ENCODE measurements around the gene STMN3. TPM values are rescaled to one million over a fixed set of nuclear protein-coding genes. Genes with fewer than 3 reads are reported as not detected.
A peak's percentile ranks its signal among the peaks of the same experiment; 100 is the strongest.
"Not testable (repeated sequence)": the region's sequence is repeated elsewhere in the genome, so short reads cannot be mapped to it uniquely, and the experiment has no call there.

STMN3 gene
- polyA plus RNA-seq, 12 donors = 8.8 to 48.5 (median 11.5) TPM; not detected in 1

DNA sequence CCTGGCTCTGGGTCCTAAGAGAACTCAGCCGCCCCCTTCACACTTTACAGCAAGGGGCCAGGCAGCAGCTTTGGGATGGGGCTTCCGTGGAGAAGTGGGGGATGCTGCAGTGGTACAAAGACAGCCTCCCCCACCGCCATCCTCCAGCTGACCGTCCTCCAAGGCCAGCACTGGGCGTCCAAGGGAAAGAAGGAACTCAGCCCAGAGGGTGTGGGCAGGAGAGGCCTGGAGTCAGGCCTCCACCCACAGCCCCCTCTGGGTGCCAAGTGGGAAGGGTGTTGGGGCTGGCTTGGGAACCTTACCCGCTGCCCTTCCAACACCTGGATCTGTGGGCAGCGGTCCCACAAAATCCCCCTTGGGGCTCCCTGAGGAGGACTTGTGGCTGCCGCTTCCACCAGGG, 13.1 kb downstream of the STMN3 start:
- DNase-seq = no peak

DNA sequence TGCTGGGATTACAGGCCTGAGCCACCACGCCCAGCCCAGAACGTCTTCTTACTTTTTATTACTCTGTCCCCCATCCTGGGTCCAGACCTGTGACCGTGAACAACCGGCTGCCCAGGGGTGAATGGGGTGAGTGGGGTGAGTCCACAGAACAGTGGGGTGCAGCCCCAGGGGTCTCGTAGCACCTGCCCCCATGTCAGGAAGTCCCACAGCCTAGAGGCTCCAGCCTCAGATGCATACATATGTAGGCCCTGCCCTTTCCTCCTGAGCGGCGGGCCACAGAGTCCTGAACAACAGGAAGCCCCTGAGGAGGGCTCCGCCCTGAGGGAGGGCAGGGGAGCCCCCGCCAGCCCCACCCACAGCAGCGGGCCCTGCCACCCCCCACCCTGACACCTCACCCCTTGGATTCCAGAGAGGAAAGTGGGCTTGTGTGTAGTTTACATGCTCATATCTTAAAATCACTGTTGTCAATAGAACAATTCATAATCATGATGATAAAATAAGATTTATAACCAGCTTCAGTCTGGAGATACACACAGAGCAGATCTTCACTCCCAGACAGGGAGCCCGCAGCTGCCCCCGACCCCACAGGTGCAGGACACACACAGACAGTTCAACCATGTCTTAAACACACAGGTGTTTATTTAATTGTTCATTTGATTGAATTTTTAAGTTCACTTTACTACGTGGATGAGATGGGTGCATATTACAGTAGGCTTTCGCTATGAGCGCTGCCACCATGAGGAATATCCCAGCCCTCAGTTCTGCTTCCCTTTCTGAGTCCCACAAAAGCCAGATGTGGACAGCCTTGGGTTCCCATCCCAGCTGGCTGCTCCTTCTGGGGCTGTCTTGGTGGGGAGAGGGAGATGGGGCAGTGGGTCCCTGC, 13.9 kb downstream of the STMN3 start:
- no peak for DNase-seq

DNA sequence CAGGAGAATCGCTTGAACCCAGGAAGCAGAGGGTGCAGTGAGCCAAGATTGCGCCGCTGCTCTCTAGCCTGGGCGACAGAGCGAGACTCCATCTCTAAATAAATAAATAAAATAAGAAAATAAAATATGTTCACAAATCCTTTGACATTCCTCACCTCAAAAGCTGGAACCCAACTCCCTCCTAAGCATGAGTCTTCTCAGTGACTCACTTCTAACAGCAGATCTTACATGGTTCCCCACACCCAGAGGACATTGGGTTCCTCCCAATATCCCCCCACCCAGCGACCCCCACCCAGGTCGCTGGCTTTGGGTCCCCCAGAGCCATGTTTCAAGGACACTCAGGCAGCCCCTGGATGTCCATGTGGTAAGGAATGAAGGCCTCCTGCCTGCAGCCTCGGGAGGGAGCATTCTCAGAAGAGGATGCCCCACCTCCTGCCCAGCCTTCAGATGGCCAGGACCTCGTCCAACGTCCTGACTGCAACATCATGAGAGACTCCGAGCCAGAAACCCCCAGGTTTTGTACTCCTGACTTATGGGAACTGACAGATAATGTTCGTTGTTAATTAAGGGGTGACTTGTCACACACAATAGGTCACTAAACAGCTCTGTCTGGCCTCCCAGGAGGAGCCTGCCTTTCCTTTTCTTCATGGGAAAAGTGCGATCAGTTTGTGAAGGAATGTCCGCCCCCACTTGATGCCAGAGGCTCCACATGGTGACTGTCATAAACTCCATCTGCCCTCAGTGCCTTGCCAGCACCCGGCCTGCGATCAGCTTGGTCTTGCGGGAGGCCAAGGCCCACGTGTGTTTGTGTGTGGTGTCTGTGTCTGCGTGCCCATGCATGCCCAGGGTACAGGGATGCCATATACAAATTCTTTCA, 16.2 kb downstream of the STMN3 start:
- no peak for DNase-seq

DNA sequence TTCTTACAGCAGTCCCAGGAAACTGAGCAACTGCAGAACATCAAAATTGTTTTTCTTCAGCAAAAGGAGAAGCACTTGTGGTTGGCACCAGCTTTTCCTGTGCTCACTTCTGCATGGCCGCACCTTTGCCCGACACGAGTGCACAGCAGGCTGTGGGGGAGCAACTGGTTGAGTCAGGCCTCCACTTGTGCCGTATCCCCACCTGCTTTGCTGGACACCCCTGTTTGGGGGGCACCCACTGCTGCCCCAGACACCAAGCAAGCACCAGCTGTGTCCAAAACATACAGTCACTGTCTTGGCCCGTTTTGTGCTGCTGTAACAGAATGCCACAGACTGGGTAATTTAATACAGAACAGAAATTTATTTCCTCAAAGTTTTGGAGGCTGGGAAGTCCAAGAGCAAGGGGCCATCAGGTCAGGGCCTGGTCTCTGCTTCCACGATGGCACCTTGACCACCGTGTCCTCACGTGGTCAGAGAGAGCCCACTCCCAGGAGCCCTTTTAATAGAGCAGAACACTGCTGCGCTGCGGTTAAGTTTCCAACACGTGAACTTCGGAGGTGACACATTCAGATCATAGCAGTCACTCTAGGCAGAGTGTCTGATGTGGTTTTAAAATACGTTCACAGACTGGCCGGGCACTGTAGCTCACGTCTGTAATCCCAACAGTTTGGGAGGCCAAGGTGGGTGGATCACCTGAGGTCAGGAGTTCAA, 17.6 kb downstream of the STMN3 start:
- no peak for DNase-seq

DNA sequence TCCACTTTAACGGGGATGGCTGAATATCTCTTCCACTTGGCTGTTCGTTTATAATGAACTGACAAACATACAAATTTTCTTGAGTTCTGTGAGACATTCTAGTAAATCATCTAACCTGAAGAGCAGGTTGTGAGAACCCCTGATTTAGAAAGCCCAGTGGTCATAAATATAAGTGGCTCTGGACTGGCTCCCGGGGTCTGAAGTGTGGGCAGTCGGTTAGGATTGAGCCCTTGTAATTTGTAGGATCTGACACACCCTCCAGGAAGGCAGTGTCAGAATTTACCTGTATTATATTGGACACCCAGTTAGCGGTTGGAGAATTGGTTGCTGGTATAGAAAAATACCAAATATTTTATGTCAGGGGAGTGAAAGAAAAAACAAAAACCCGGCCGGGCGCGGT, 19.5 kb downstream of the STMN3 start:
- DNase-seq = no peak

DNA sequence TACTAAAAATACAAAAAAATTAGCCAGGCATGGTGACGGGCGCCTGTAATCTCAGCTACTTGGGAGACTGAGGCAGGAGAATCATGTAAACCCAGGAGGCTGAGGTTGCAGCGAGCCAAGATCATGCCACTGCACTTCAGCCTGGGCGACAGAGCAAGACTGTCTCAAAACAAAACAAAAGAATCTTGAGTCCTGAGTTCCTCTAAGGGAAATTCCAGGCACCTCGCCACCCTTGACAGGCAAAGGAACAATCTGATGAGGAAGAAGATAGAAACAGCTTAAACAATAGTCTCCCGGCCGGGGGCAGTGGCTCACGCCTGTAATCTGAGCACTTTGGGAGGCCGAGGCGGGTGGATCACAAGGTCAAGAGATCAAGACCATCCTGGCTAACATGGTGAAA, 21.8 kb downstream of the STMN3 start:
- not testable (repeated sequence) for DNase-seq

DNA sequence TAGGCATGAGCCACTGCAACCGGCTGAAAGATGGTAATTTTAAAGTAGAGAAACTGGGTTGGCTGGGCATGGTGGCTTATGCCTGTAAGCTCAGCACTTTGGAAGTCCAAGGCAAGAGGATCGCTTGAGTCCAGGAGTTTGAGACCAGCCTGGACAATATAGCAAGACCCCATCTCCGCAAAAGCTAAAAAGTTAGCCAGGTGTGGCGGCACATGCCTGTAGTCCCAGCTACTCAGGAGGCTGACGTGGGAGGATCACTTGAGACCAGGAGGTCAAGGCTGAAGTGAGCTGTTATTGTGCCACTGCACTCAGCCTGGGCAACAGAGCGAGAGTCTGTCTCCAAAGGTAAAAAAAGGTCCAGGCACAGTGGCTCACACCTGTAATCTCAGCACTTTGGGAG, 22.3 kb downstream of the STMN3 start:
- DNase-seq = not testable (repeated sequence)

DNA sequence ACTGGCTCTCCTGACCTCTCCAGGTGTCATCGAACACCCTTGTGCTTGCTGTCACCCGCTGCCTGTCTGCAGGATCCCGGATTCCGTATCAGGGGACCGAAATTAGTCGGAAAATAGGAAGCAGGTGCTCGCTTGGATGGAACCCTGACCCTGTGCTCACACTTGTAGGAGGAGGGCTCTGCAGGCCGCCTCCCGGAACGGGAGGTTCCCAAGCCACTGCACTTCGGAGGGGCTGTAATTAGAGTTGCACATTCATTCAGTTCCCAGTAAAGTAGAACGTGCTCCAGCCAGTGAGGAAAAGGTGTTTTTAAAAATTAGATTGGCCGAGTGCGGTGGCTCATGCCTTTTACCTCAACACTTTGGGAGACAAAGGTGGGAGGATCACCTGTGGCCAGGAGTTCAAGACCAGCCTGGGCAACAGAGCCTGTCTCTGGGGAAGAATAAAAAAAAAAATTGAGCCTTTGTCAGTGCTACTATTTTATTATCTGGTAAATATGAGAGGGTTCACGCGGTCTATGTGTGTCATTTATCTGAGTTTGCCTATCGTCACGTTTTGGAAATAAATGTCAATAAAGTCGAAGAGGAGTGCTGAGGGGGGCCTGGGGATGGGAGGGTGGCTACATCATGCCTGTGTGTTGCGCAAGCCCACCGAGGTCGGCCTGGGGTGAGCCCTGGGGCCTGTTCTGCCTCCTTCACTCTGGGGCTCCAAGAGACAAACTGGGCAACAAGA, 24.8 kb downstream of the STMN3 start:
- peak; percentile 72 for DNase-seq

DNA sequence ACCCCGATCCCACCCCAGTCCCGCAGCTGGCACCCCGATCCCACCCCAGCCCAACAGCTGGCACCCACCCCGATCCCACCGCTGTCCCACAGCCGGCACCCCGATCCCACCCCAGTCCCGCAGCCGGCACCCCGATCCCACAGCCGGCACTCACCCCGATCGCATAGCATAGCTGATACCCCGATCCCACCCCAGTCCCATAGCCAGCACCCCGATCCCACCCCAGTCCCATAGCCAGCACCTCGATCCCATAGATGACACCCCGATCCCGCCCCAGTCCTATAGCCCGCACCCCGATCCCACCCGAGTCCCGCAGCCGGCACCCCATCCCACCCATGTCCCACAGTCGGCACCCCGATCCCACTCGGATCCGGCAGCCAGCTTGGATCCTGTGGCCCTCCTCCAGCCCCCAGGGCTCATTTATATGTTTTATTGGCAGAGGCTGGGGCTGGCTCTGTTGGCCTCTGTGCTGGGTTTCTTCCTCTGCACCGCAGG, 25.4 kb downstream of the STMN3 start:
- DNase-seq = no peak

DNA sequence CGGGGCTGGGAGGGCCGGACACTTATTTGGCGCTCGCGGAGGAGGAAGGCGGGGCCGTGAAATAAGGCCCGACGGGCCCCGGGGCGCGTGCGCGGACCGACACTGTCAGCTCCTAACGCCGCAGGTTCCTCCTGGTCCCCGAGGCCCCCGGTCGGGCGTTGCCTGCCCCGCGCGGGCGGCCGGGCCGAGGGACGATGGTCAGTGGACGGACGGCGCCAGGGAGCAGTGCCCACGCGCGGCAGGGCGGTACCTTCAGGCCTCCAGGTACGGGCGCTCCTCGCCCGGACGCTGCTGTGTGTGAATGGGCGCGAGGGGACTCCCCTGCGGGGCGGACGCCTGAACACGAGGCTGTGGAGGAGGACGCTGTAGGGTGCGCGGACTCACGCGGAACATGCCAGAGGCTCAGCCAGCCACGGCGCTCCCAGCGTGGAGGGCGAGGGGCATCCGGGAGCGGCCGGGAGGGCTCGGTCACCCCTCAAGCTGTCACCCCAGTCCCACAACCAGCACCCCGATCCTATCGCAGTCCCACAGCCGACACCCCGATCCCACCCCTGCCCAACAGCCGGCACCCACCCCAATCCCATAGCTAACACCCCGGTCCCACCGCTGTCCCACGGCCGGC, 26.0 kb downstream of the STMN3 start:
- DNase-seq = peak; percentile 94

DNA sequence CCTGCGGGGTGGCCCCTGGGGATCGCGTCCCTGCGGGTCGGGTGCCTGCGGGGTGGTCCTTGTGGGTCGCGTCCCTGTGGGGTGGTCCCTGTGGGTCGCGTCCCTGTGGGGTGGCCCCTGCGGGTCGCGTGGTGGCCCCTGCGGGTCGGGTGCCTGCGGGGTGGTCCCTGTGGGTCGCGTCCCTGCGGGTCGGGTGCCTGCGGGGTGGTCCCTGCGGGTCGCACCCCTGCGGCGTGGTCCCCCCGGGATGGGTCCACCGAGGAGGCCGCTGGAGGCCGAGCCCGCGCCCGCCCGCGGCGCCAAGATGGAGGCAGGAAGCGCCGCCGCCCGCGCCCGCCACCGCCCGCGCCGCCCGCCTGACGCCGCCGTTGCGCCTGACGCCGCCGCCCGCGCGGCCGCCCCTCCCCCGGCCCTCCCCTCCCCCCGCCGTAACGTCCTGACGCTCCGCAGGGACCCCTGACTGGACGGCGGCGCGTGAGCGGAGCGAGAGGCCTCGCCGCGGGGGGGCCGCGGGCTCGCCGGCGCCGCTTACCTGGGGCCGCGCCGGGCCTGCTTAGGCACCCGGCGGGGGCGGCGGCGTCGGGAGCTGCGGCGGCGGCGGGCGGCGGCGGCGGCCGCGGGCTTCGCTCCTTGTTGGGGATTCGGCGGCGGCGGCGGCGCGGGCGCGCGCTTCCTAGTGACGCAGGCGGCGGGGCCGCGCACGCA, 26.6 kb downstream of the STMN3 start, which contains the start of gene GMEB2:
TSS of gene GMEB2 (minus strand) at position 678 of the 705 bp plus-strand sequence. CDS start 7,704 bp downstream, outside the sequence.
- DNase-seq = peak; percentile 61

DNA sequence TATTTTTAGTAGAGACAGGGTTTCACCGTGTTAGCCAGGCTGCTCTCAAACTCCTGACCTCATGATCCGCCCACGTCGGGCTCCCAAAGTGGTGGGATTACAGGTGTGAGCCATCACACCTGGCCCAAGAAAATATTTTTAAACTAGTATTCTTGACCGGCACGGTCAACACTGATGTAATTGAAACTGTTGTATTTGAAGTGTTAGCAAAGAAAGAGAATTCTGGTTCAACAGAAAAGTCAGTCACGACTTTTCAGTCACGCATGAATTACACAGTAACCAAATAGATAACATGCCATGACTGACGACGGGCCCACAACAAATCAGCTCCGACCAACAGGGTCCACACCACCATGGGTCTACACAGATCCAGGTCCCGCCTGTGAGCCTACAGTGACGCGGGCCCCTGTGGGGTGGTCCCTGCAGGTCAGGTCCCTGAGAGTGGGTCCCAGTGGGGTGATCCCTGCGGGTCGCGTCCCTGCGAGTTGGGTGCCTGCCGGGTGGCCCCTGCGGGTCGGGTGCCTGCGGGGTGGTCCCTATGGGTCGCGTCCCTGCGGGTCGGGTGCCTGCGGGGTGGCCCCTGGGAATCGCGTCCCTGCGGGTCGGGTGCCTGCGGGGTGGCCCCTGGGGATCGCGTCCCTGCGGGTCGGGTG, 27.3 kb downstream of the STMN3 start:
- DNase-seq = no peak

DNA sequence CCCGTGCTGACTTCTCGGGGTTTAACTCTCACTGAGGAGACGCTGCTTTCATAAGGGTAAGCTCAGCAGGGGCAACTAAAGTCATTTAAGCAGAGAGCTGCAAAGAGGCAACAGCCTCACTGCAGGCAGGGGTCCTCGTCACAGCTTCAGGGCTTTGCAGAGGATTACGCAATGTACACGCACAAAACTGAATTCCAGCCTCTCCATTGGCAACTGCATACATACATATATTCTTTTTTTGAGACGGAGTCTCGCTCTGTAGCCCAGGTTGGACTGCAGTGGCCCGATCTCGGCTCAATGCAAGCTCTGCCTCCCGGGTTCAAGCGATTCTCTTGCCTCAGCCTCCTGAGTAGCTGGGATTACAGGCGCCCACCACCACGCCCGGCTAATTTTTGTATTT, 28.7 kb downstream of the STMN3 start:
- no peak for DNase-seq

DNA sequence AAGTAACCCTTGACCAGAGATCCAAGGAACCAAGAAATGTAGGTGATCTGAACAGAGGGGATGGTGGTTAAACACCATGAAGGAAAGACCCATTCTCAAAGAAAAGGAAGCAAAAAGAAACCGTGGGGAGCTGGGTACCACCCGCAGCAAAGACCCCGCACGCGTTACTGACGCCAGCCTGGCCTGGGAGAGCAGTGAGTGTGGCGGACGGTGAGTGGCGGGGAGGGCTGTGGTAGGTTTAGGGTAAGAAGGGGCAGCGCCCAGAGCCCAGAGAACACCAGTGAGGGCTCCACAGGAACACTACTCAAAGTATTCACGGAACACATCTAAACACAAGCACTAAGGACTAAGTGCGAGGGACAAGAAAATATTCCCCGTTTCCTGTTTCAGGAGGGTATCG, 30.5 kb downstream of the STMN3 start:
- DNase-seq = no peak

DNA sequence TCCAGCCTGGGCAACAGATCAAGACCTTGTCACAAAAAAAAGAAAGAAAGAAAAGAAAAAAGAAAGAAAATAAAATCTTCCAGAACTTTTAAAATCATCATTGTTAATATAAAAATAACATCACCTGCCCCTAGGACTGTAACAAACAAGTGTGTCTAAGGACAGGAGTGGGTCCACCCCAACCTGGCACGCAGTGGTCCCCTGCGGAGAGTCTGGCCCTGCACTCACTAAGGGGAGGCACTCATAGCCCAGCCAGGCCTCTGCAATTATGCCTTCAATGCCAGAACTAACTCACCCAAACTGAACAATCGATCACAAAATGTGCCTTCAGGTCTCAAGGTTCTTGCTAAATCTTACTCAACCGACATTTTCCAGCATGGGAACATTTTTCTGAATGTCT, 31.1 kb downstream of the STMN3 start:
- DNase-seq = no peak

DNA sequence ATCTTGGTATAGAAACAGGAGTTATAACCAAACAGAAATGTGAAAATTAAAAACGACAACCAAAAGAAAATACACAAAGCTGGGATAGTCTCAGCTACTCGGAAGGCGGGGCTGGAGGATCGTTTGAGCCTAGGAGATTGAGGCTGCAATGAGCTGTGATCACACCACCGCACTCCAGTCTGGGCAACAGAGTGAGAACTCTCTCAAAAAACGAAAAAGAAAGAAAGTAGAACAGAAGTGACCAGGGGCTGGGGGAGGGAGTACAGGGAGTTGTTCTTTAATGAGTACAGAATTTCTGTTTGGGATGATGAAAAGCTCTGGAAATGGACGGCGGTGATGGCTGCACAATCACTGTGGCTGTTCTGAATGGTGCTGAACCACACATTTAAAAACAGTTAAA, 32.2 kb downstream of the STMN3 start:
- no peak for DNase-seq

DNA sequence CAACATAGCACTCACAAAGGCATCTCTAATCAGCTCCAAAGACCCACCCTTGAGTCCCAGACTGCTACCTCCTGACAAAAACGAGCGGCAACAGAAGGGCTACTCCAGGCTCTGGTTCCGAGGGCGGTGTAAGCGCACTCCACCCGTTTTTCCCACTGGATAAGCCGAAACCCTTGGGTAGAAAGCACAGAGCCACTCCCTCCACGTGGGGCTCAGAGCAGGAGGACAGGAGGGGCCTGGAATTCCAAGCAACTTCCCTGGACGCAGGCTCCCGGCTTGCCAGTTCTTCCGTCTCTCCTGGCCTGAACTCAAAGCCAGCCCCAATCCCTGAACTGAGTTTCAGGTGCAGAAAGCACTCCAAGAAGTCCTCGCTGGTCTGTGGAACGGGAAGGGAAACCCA, 33.7 kb downstream of the STMN3 start:
- no peak for DNase-seq

DNA sequence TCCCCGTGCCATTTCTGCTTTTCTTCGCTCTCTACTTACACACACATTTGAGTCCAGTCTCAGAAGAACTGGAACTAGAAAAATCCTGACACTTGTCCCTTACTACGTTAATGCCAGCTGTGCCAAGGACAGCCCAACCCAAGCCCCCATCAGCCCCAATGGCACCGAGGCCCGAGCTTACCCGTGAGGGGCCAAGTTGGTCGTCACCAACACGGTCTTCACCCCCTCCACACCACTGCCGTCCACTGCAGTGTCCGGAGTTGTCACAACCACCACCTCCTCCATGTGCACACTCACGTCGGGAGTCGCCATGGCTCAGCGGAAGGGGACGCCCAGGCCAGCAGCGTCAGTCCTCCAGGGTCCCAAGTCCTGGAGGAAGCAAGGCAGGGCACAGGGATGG, 34.1 kb downstream of the STMN3 start:
- DNase-seq = no peak

DNA sequence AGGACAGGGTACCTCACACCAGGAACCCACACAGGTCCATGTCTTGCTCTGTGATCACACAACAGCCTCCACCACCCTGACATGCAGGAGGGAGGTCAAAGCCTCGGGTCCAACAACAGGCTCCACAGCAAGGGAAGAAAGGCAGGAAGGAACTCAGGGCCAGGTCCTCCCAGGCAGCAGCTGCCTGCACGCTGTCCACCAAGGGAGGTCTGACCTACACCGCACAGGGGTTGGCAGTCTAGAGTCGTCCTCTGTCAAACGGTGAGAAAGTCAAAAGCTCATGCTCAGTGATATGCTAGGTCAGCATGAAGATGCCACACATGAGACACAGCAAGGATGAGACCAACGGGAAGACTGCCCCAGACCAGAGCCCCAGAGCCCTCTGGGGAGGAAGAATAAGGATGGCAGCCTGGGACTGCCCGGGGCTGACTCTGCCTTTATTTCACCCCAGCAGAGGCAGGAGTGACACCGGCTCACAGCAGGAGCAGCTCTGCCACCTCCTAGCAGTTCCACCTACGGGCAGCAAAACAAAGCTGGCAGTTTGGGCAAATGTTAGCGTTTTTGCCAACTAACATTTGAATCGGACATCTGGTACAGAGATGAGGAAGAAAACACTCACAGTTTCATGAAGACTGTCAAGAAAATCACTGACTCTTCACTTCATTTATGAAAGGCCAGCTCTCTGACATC, 34.8 kb downstream of the STMN3 start:
- DNase-seq = no peak

All from muscle of arm (tissue), 12 donors.